Eye (tissue), 1 donor: ENCODE measurements around the gene NDUFS2.

Source experiments
- DNase-seq: peaks from one replicate; pipeline ENCODE4 v3.0.0-alpha.2; 2015

Gene NDUFS2

GRCh38 chr1:161201836-161202712 lies at the start of gene NDUFS2:
NDUFS2 (plus strand) TSS chr1:161202367; CDS start chr1:161202386, 19 bp downstream.
- peak; percentile 99 for DNase-seq

- DNase-seq, result peak; percentile 45
These were observed 49.0 kb upstream of the NDUFS2 start for GRCh38 chr1:161153176-161153575.

DNA sequence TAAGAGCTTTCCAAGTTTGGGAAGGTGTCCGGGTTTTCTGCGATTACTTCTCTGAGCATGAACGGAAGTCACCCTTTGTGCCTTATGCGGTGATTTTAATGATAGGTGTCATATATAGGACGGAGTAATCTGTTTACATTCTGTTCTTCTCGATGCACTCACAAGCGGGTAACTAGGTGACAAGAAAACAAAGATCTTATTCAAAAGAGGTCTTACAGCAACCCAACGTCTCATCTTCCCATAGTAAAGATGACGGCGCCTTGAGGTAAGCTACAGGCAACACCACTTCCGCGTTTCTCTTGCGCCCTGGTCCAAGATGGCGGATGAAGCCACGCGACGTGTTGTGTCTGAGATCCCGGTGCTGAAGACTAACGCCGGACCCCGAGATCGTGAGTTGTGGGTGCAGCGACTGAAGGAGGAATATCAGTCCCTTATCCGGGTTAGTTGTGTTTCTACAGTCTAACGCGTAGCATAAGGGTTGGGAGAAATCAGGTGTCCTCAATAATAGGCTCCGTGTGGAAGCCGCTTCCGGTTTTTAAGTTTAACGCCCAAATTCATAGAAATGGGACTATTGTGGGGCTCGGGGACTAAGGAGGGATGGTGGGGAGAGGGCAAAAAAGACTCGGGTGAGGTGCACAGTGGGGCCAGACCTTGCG lies 48.4 kb upstream of the NDUFS2 start, which contains the start of gene UFC1:
Gene UFC1 (plus strand): TSS at position 297 of the 656 bp plus-strand sequence. CDS start 20 bp downstream, at position 317.
- peak; percentile 96 for DNase-seq

GRCh38 chr1:161157867-161158266 lies 44.3 kb upstream of the NDUFS2 start:
- no peak for DNase-seq

- no peak for DNase-seq
These were observed 43.7 kb upstream of the NDUFS2 start for GRCh38 chr1:161158316-161159010.

DNA sequence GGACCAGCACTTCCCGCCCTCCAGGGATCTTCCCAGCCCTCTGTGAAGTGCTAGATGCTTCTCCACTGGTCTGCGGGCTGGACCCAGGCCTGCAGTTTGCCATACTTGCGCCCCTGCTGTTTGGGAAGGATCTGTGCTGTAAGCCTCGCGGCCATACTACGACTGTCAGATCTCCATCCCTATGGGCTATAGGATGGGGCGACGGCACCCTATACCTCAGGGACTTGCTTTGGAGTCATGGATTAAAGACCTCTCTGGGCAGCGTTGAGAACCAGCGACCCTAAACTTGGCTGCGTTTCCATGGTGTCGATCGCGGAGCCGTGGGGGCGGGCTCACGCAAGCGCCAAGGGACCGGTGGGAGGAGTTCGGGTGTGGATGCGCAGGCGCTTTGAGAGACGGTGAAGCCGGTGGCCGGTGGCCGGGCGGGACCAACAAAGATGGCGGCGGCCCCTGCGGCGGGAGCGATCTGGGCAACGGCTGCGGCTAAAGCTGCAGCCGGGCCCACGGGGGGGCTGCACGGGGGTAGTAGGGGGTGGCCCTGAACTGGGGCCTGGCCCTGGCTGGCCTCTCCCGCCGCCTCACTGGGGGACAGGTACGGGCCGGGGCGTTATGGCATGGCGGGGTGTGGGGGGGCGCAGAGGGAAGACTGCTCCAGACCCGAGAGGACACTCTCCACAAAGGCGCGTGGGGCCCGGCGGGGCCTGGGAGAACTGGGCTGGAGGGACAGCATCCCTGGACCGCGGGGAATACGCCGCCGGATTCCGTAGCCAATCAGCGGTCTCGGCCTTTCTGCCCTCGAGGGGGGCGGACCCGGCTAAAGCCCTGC lies 42.9 kb upstream of the NDUFS2 start, which contains the start of gene USP21:
Gene USP21 (plus strand): TSS at position 414 of the 826 bp plus-strand sequence. CDS start 1,141 bp downstream, outside the sequence.
- peak; percentile 98 for DNase-seq

DNA sequence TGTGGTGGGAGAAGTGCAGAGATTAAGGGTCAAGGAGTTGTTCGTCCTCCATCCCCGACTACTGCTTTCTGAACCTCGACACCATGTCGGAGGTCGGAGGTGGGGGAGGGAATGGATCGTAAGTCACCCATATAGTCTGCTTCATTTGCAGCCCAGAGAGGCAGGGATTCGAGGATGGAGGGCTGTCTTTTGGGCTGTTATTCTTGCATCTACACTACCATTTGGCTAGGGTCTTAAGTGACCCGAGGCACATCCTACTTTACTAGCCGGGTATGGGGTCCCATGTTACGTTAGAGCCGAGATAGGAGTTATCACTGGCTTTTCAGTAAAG lies 42.3 kb upstream of the NDUFS2 start:
- no peak for DNase-seq

DNA sequence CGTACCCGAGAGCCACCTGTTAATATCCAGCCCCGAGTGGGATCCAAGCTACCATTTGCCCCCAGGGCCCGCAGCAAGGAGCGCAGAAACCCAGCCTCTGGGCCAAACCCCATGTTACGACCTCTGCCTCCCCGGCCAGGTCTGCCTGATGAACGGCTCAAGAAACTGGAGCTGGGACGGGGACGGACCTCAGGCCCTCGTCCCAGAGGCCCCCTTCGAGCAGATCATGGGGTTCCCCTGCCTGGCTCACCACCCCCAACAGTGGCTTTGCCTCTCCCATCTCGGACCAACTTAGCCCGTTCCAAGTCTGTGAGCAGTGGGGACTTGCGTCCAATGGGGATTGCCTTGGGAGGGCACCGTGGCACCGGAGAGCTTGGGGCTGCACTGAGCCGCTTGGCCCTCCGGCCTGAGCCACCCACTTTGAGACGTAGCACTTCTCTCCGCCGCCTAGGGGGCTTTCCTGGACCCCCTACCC lies 41.5 kb upstream of the NDUFS2 start:
- no peak for DNase-seq

DNA sequence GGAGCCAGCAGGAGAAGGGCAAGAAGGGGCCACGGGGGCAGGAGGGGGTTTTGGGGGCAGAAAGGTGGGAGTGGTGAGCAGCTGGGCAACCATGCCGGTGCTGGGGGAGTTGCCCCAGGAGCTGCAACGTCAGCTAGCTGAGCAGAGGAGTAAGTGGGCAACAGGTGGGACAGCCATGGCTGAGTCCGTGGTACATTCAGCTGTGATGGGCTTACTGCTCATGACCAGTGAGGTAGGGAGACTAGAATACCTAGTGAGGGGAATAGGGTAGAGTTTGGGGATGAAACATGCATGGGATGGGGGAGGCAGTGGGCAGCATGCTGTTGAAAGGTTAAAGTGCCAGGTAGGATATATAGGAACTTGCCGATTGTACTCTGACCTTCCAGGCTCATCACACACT lies 40.5 kb upstream of the NDUFS2 start:
- no peak for DNase-seq

- DNase-seq, result no peak
These were observed 40.1 kb upstream of the NDUFS2 start for GRCh38 chr1:161162052-161162451.

GRCh38 chr1:161162806-161163205 lies 39.4 kb upstream of the NDUFS2 start:
- DNase-seq, result no peak

DNA sequence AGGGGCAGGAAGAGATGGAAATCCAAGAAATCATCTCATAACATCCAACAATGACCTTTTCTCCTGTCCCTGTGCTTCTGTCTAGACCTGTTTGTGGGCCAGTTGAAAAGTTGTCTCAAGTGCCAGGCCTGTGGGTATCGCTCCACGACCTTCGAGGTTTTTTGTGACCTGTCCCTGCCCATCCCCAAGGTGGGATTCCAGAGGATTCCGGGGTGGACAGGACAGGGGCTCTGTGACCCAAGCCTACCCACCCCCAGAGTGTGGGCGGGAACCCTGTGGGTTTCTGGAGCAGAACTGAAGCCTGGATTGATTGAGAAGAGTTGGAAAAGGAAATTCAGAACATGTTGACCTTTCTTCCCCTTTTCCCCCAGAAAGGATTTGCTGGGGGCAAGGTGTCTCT lies 38.4 kb upstream of the NDUFS2 start:
- no peak for DNase-seq

GRCh38 chr1:161164901-161165610 lies 37.1 kb upstream of the NDUFS2 start:
- DNase-seq, result no peak

DNA sequence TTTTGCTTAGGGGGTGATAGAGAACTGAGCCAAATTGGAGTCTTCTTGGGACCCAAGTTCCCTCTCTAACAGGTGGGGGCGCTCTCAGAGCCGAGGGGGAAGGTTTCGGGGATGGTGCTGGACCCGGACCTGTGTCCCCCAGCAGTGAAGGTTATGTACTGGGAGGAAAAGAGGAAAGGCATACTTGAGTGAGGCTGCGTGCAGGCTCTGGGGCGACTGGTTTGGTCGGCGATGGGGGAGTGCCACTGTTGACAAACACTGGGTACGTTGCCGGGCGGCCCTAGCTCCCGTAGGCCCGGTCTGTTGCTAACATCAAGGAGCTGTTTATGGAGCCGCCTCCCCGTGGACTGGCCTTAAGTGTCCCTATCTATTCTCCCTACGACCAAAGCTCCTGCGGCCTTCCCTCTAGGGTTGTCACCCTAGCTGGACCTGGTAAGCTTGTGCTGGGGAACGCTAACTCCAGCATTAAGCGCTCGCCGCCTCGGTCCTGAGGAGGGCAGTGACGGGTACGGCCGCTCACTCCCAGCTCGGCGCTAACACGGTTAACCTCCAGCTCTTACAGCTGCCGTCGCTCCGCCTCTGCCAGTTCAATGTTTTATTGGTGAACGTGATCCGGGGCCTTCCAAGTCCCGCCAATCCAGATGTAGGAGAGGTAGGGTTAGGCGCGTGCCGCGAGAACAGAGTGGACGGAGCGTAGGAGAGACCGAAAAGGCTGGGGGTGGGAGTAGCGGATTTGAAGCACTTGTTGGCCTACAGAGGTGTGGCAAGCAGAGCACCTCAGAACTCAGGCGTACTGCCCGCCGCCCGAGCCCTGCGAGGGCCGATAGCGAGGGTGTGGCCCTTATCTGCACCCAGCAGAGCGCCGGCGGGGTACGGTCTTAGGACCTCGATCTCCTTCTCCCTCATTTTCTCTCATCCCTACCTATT lies 36.2 kb upstream of the NDUFS2 start, which contains the start of gene PPOX:
Gene PPOX (plus strand): TSS at position 685 of the 927 bp plus-strand sequence. CDS start 422 bp downstream, outside the sequence.
- peak; percentile 98 for DNase-seq

- DNase-seq, result peak; percentile 66
These were observed 35.3 kb upstream of the NDUFS2 start for GRCh38 chr1:161166669-161167548.

DNA sequence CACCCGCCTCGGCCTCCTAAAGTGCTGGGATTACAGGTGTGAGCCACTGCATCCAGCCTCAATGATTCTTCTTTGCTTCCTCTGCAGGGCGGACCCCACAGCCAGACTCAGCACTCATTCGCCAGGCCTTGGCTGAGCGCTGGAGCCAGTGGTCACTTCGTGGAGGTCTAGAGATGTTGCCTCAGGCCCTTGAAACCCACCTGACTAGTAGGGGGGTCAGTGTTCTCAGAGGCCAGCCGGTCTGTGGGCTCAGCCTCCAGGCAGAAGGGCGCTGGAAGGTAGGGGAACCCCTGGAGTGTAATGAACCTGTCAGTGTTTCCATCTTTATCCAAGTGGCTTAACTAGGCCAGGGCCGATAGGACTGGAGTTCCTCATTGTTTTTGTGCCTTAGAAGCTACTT lies 33.3 kb upstream of the NDUFS2 start:
- no peak for DNase-seq

DNA sequence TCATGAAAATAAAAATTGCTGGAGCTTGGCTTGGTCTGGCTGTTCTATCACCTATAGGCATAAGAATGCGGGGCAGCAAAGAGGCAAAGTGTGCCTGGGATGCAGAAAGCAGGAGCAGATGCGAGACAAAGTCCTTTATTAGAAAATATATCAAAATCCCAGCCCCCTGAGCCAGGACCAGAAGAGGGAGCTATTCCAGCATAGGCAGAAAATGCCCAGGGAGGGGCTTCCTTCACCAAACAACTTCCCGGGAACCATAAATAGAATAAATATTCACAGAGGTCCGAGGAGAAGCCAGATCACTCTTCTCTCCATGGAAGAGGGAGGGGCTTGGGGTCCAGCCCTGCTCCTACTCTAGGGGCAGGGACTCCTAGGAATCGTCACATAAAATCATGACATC lies 31.0 kb upstream of the NDUFS2 start:
- DNase-seq, result no peak

DNA sequence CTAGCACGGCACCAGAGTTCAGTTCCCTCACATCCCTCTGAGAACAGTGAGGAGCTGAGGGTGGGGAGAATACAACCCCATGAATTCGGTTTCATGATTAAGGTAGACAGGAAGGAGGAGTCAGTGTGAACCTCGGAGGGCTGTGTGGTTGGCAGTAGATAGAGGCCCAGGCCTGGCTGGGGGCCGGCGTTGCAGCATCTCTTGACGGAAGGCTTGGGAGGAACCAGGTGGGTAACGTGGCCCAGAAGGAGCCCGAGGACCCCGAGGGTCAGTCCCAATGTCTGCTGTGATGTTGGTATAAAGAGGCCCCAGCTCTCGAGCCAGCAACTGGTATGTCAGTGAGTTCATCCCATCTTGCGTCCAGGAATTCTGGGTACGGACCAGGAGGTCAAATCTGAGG lies 30.5 kb upstream of the NDUFS2 start:
- DNase-seq, result no peak

DNA sequence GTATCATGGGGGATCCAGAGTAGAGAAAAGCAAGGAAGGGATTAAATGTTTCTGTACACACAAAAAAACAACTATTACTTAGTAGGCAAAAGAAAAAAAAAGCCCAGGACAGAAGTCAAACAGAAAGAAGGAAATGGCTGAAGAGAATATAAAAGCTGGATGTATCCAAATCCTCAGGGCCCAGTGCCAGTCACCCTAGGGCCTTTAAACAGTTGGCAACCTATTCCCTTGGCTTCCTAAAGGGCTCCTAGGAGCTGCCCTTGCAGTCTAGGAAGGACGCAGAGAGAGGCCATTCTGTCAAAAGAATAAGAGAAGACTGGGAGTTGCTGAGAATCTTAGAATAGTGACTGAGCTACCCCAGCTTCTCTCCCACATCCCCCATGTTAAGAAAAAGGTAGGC lies 29.8 kb upstream of the NDUFS2 start:
- DNase-seq, result no peak
